IMR-90 (cell line): ENCODE data around the gene PRKD2. TPM values are rescaled to one million over a fixed set of nuclear protein-coding genes. Genes with fewer than 3 reads are reported as not detected.

Experiments
- ATAC-seq: fragments of 200-7000 bp; cut with Tn5 transposase; 2 replicates; pipeline ENCODE4 v1.9.1; 2020; ENCODE audit warnings: low read depth, mild to moderate bottlenecking, moderate library complexity
- BruUV-seq: library from RNA; stranded (reverse); fragments of 400-500 nt; replicated peaks from 2 replicates; lab custom pipeline; 2021; lab: Mats Ljungman, UMichigan
- CTCF ChIA-PET: fragments of 300-600 bp; formaldehyde crosslinking; extraction: SDS; loops from one replicate; lab custom pipeline; 2021; ENCODE audit warnings: antibody characterized with exemption; lab: Yijun Ruan, JAX
- POLR2A ChIA-PET: fragments of 300-600 bp; sonication (Branson Sonifier 250); formaldehyde crosslinking; loops from one replicate; lab custom pipeline; 2022; ENCODE audit warnings: antibody characterized with exemption; ENCODE audit not compliant: unreplicated experiment; lab: Charles Lee
- DNase-seq: peaks from one replicate; pipeline ENCODE4 v3.0.0; 2013
- H2AFZ ChIP-seq: replicated peaks from 2 replicates; pipeline ENCODE3; 2013; ENCODE audit warnings: low read length, mild to moderate bottlenecking; ENCODE audit not compliant: poor library complexity
- H2AK5ac ChIP-seq: 2 replicates; pipeline ENCODE4 v1.6.1; 2013; ENCODE audit warnings: low read depth, low read length, inconsistent platforms
- H2AK9ac ChIP-seq: replicated peaks from 2 replicates; pipeline ENCODE3; 2013; ENCODE audit warnings: mild to moderate bottlenecking, low read depth, low read length, moderate library complexity; ENCODE audit not compliant: poor library complexity
- H2BK120ac ChIP-seq: 2 replicates; pipeline ENCODE4 v1.6.1; 2013; ENCODE audit warnings: low read depth, low read length, inconsistent platforms
- H2BK15ac ChIP-seq: 3 replicates; pipeline ENCODE4 v1.6.1; 2013; ENCODE audit warnings: low read depth, low read length, inconsistent platforms
- H2BK20ac ChIP-seq: 2 replicates; pipeline ENCODE4 v1.6.1; 2013; ENCODE audit warnings: low read depth, mild to moderate bottlenecking, inconsistent platforms, low read length, moderate library complexity
- H2BK5ac ChIP-seq: 2 replicates; pipeline ENCODE4 v1.6.1; 2013; ENCODE audit warnings: mild to moderate bottlenecking, low read depth, low read length, inconsistent platforms; ENCODE audit not compliant: poor library complexity, severe bottlenecking
- H3K14ac ChIP-seq: replicated peaks from 2 replicates; pipeline ENCODE4 v1.6.1; 2013; ENCODE audit warnings: low read depth, low read length, inconsistent platforms
- H3K18ac ChIP-seq: 2 replicates; pipeline ENCODE4 v1.6.1; 2013; ENCODE audit warnings: low read depth, low read length, control low read depth
- H3K23ac ChIP-seq: 2 replicates; pipeline ENCODE4 v1.6.1; 2013; ENCODE audit warnings: low read depth, low read length, inconsistent platforms
- H3K27ac ChIP-seq: 2 replicates; pipeline ENCODE4 v1.5.1; 2013; ENCODE audit warnings: mild to moderate bottlenecking, control low read depth, low read length; ENCODE audit not compliant: insufficient read depth
- H3K27me3 ChIP-seq: 2 replicates; pipeline ENCODE4 v1.6.1; 2013; ENCODE audit warnings: low read length; ENCODE audit not compliant: control insufficient read depth, insufficient read depth
- H3K36me3 ChIP-seq: 2 replicates; pipeline ENCODE4 v1.6.1; 2013; ENCODE audit warnings: low read length, mixed read lengths; ENCODE audit not compliant: control insufficient read depth, insufficient read depth
- H3K4ac ChIP-seq: 2 replicates; pipeline ENCODE4 v1.6.1; 2013; ENCODE audit warnings: low read depth, low read length, inconsistent platforms
- H3K4me1 ChIP-seq: 2 replicates; pipeline ENCODE4 v1.6.1; 2013; ENCODE audit warnings: low read length, mixed read lengths; ENCODE audit not compliant: control insufficient read depth, insufficient read depth
- H3K4me2 ChIP-seq: 2 replicates; pipeline ENCODE4 v1.6.1; 2013; ENCODE audit warnings: low read depth, mild to moderate bottlenecking, control low read depth, low read length, moderate library complexity
- H3K4me3 ChIP-seq: 2 replicates; pipeline ENCODE4 v1.5.1; 2013; ENCODE audit warnings: low read depth, mild to moderate bottlenecking, control low read depth, low read length, moderate library complexity; ENCODE audit not compliant: insufficient read depth
- H3K56ac ChIP-seq: 2 replicates; pipeline ENCODE4 v1.6.1; 2013; ENCODE audit warnings: low read length, inconsistent platforms; ENCODE audit not compliant: insufficient read depth; ENCODE audit errors: extremely low read depth
- H3K79me1 ChIP-seq, 2 experiments: 2 replicates each; pipeline ENCODE4 v1.6.1; 2013; ENCODE audit warnings: low read length in 2 of 2, inconsistent platforms in 1 of 2, low read depth in 1 of 2
- H3K9ac ChIP-seq: 2 replicates; pipeline ENCODE4 v1.6.1; 2013; ENCODE audit warnings: low read depth, low read length, control low read depth
- H3K9me1 ChIP-seq: 2 replicates; pipeline ENCODE4 v1.6.1; 2013; ENCODE audit warnings: low read length, inconsistent platforms; ENCODE audit not compliant: insufficient read depth
- H3K9me3 ChIP-seq: 2 replicates; pipeline ENCODE4 v1.6.1; 2013; ENCODE audit warnings: low read length; ENCODE audit not compliant: control insufficient read depth, insufficient read depth
- H4K20me1 ChIP-seq: 2 replicates; pipeline ENCODE4 v1.6.1; 2013; ENCODE audit warnings: low read length, inconsistent platforms; ENCODE audit not compliant: insufficient read depth
- H4K5ac ChIP-seq: 2 replicates; pipeline ENCODE4 v1.6.1; 2013; ENCODE audit warnings: mild to moderate bottlenecking, low read depth, low read length, control low read depth
- H4K8ac ChIP-seq, 2 experiments: 2 replicates each; pipeline ENCODE4 v1.6.1; 2013; ENCODE audit warnings: low read depth in 2 of 2, low read length in 2 of 2, control low read depth in 1 of 2, inconsistent platforms in 1 of 2
- H4K91ac ChIP-seq: 2 replicates; pipeline ENCODE4 v1.6.1; 2013; ENCODE audit warnings: low read depth, low read length, inconsistent platforms; ENCODE audit not compliant: insufficient read depth
- CHD1 ChIP-seq: IDR thresholded peaks from 2 replicates; pipeline ENCODE4 v1.6.1; 2012; ENCODE audit warnings: low read depth, low read length, improper control_type of control experiment
- FOS ChIP-seq: fragments of 150-350 bp; IDR thresholded peaks from 2 replicates; pipeline ENCODE4 v1.6.1; 2016; ENCODE audit warnings: low read depth, low read length
- MAFK ChIP-seq: IDR thresholded peaks from 2 replicates; pipeline ENCODE4 v1.6.1; 2012; ENCODE audit warnings: low read depth, low read length, improper control_type of control experiment
- MXI1 ChIP-seq: IDR thresholded peaks from 2 replicates; pipeline ENCODE4 v1.6.1; 2012; ENCODE audit warnings: low read depth, mild to moderate bottlenecking, low read length, moderate library complexity, borderline replicate concordance
- RCOR1 ChIP-seq: IDR thresholded peaks from 2 replicates; pipeline ENCODE4 v1.6.1; 2012; ENCODE audit warnings: mild to moderate bottlenecking, low read length, improper control_type of control experiment; ENCODE audit not compliant: insufficient replicate concordance
- WGBS, 2 experiments: methylation state at CpG; one replicate each; pipeline versions ENCODE4 v1.1.5 to v1.1.7; 2013; ENCODE audit warnings: missing lambda C conversion rate in 2 of 2; ENCODE audit not compliant: insufficient read length in 1 of 2; ENCODE audit errors: extremely low coverage in 2 of 2; 5-methylcytosine and 5-hydroxymethylcytosine counted together
- dilution Hi-C: fragments of 300-500 bp; cut with HindIII; formaldehyde crosslinking; loops from one replicate; pipeline ENCODE4 v1.14.3; 2018; ENCODE audit warnings: low sequenced_read_pairs; ENCODE audit not compliant: unreplicated experiment
- in situ Hi-C: fragments of 300-500 bp; cut with MboI; formaldehyde crosslinking; loops from 3 replicates; pipeline ENCODE4 v1.14.3; 2019; ENCODE audit warnings: low sequenced_read_pairs, inconsistent platforms, mixed read lengths
- intact Hi-C: fragments of 100-400 bp; cut with micrococcal nuclease; formaldehyde crosslinking; loops from 2 replicates; pipeline ENCODE4 v1.10.0; 2022
- polyA plus RNA-seq, 3 experiments: library from polyadenylated mRNA; depleted of rRNA; stranded (reverse); fragments of >200 nt; gene quantifications; 2 replicates each; pipeline ENCODE4 v1.2.3, GENCODE V29; 2012; ENCODE audit warnings: low replicate concordance in 1 of 3
- total RNA-seq: library from RNA; depleted of rRNA; stranded (reverse); fragments of >200 nt; gene quantifications from 2 replicates; pipeline ENCODE4 v1.2.3, GENCODE V29; 2012
- TF ChIP-seq, protein P1 (sequence below): fragments of 150-350 bp; IDR thresholded peaks from 2 replicates; pipeline ENCODE4 v1.6.1; 2016; ENCODE audit warnings: low read depth, mild to moderate bottlenecking, low read length, moderate library complexity, borderline replicate concordance

The PRKD2 gene
- total and polyA plus RNA-seq, 2 of the 4 experiments (the other 2 are of a cell fraction), result 9.9 to 19.6 TPM

DNA sequence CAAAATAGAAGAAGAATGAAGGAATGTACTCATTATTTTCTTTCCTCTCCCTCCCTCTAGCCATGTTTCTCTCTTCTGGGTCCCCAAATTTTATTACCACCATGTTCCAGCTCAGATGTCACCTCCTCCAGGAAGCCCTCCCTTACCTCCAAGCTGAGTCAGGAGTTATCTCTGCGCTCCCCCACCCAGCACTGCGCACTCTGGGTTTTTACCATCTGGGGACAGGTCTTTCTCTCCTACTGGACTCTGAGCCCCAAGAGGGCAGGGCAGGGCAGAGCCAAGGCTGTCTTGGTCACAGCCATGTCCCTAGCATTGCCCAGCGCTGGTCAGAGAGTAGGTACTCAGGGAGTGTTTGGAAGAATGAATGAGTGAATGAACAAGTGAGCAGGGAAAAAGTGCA is 83.8 kb downstream of the PRKD2 start:
- no peak overlapping the region for H3K4ac ChIP-seq
- ChIA-PET CTCF (no interaction called here), POLR2A (no interaction called here)
- no peak for ATAC-seq
- H3K18ac ChIP-seq, result no peak overlapping the region
- H3K9me3 ChIP-seq, result no peaks in the 10 kb centered on the region
- H3K23ac ChIP-seq, result no peak overlapping the region
- no peak overlapping the region for H2AFZ ChIP-seq
- H3K4me3 ChIP-seq, result no peak overlapping the region
- no peak overlapping the region for H2AK5ac ChIP-seq
- no peak overlapping the region for H4K8ac ChIP-seq
- no peak overlapping the region for H3K27ac ChIP-seq
- peak overlapping the region; percentile 22 for H2AK9ac ChIP-seq
- DNase-seq, result no peak
- no TSS peak for BruUV-seq
- no peak overlapping the region for H2BK5ac ChIP-seq
- no peak overlapping the region for H4K5ac ChIP-seq
- no peak overlapping the region for H2BK120ac ChIP-seq
- no peak overlapping the region for H4K91ac ChIP-seq
- no peak overlapping the region for H2BK20ac ChIP-seq
- no peaks in the 10 kb centered on the region for H4K20me1 ChIP-seq
- no peak overlapping the region for H3K56ac ChIP-seq
- H3K36me3 ChIP-seq, result no peaks in the 10 kb centered on the region
- no peak overlapping the region for H3K9ac ChIP-seq
- H2BK15ac ChIP-seq, result no peak overlapping the region
- 100% methylated on average over 2 of the region's 3 CpGs; no CpG with 5 or more reads in 1 of the 2 experiments for WGBS, 2 experiments
- peaks cover 13% of the 10 kb centered on the region for H3K4me1 ChIP-seq
- in situ Hi-C loops, result no loop called here
- H3K79me1 ChIP-seq, result no peaks in the 10 kb centered on the region
- H3K14ac ChIP-seq, result no peak overlapping the region
- dilution Hi-C loops, result no loop called here
- no peak overlapping the region for H3K4me2 ChIP-seq
- intact Hi-C loops, result no loop called here
- H3K9me1 ChIP-seq, result no peaks in the 10 kb centered on the region
- TF ChIP-seq FOS (no peak), MAFK (no peak), MXI1 (no peak), RCOR1 (no peak), CHD1 (no peak)
- TF ChIP-seq, protein P1, sequence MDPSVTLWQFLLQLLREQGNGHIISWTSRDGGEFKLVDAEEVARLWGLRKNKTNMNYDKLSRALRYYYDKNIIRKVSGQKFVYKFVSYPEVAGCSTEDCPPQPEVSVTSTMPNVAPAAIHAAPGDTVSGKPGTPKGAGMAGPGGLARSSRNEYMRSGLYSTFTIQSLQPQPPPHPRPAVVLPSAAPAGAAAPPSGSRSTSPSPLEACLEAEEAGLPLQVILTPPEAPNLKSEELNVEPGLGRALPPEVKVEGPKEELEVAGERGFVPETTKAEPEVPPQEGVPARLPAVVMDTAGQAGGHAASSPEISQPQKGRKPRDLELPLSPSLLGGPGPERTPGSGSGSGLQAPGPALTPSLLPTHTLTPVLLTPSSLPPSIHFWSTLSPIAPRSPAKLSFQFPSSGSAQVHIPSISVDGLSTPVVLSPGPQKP, result no peak
- H3K27me3 ChIP-seq, result no peaks in the 10 kb centered on the region; the same call in 1 of the 2 replicates
